Rectal smooth muscle tissue (tissue), 1 donor: Measurements from ENCODE around the gene SLC39A1.

Source experiments
- H3K27ac ChIP-seq: one replicate; pipeline ENCODE4 v1.7.0; 2013; ENCODE audit warnings: low read depth, low read length, inconsistent platforms
- H3K27me3 ChIP-seq: one replicate; pipeline ENCODE4 v1.7.0; 2013; ENCODE audit warnings: low read length; ENCODE audit not compliant: control insufficient read depth, insufficient read depth
- H3K36me3 ChIP-seq: one replicate; pipeline ENCODE4 v1.7.0; 2013; ENCODE audit warnings: low read length; ENCODE audit not compliant: control insufficient read depth, insufficient read depth
- H3K4me1 ChIP-seq: one replicate; pipeline ENCODE4 v1.7.0; 2013; ENCODE audit warnings: low read length; ENCODE audit not compliant: control insufficient read depth, insufficient read depth
- H3K4me3 ChIP-seq: one replicate; pipeline ENCODE4 v1.7.0; 2013; ENCODE audit warnings: low read length
- H3K9ac ChIP-seq: one replicate; pipeline ENCODE4 v1.7.0; 2013; ENCODE audit warnings: low read length

The SLC39A1 gene

DNA sequence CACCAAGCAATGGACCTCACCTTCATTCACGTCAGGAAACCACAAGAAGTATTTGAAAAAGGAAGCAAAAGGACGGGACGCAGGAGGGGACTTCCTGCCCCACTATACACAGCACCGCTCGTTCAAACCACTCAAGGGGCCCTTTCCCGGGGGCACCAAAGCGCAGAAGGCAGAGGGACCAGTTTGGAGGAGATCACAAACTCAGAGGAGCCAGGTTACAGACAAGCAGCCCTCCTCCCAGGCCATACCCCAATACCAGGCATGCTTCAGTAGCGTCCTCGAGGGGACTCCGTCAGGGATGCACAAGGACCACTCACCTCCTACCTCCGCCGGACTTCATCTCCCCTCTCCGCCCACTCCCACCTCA lies 5.6 kb downstream of the SLC39A1 start:
- Histone ChIP-seq H3K27ac (peak overlapping the region; percentile 89), H3K4me3 (peak overlapping the region; percentile 93), H3K27me3 (no peaks in the 10 kb centered on the region), H3K9ac (peak overlapping the region; percentile 91), H3K36me3 (peaks cover 7% of the 10 kb centered on the region), H3K4me1 (peaks cover 15% of the 10 kb centered on the region)

DNA sequence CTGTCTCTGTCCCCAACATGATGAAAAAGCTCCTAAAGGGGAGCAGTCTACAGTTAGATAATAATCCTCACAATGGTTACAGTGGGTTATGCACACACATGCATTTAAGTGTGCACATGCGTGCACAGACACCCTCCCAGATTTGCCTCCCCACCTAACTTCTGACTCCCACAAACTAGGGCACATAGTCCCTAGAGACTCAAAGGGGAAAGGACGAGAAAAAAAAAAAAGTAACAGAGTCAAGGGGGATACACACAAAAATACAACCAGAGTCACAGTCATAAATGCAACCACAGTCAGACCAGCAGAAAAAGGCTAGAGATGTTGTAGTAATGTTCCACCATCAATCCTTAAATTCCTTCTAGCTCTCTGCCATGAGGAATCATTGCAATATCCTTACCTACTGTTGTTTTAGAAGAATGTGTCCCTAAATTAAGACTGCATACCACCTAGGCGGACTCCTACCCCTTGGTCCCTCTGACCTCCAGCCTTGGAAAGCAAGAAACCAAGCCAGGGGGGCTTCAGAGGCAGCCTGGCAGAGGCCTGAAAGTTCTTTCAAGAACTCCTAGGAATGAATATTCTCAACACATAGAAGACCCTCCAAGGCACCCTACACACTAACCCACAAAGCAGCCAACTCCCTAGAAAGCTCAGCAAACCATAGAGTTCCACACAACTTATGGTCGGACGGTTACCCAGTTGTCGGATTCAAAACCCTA lies 6.2 kb downstream of the SLC39A1 start:
- Histone ChIP-seq H3K36me3 (peaks cover 13% of the 10 kb centered on the region), H3K9ac (peak overlapping the region; percentile 91), H3K4me1 (peaks cover 15% of the 10 kb centered on the region), H3K4me3 (peak overlapping the region; percentile 93), H3K27ac (peak overlapping the region; percentile 89), H3K27me3 (no peaks in the 10 kb centered on the region)

DNA sequence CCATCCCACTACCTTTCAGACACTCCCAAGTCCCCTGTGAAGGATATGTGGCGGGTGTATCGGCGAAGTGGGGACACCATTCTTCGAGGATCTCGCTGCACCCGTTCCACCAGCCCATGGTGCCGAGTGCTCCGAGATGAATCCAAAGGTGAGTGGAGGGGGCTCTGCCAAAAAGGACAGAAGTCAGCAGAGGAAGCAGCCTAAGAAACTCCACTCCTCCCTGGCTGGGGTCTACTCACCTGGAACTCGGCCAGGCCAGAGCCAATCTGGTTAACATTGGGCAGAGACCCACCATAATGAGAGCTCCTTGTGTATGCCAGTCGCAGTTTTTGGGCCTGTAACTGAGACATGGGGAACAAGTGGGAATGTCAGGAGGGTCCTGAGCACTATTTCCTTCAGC lies 8.5 kb downstream of the SLC39A1 start:
- peaks cover 24% of the 10 kb centered on the region for H3K36me3 ChIP-seq
- H3K27me3 ChIP-seq: no peaks in the 10 kb centered on the region
- peaks cover 15% of the 10 kb centered on the region for H3K4me1 ChIP-seq
- no peak overlapping the region for H3K9ac ChIP-seq
- H3K27ac ChIP-seq: no peak overlapping the region
- no peak overlapping the region for H3K4me3 ChIP-seq

DNA sequence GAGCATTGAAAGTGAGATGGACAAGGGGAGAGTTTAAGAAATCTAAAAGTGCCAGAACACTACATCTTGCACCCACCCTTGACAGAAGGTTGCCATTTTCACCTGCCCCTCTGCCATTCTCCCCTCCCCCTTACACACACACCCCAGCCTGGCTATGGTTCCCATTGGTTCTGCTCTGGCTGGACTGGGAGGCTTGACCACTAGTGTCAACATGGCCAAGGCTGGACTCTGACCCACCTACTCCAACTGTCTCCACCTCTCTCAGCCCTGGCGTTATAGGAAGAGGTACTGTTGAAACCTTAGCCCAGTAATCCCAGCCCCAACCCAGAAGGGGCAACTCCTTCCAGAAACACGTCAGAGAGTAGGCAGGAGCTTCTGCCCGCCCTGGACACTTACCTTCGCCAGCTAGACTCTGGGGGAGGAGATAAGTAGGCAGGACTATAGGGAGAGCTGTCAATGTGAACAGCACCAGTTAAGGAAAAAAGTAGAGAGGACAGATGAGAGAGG lies 9.4 kb downstream of the SLC39A1 start:
- H3K36me3 ChIP-seq: peaks cover 28% of the 10 kb centered on the region
- H3K4me1 ChIP-seq: peaks cover 12% of the 10 kb centered on the region
- H3K4me3 ChIP-seq: no peak overlapping the region
- H3K9ac ChIP-seq: no peak overlapping the region
- H3K27me3 ChIP-seq: no peaks in the 10 kb centered on the region
- no peak overlapping the region for H3K27ac ChIP-seq

DNA sequence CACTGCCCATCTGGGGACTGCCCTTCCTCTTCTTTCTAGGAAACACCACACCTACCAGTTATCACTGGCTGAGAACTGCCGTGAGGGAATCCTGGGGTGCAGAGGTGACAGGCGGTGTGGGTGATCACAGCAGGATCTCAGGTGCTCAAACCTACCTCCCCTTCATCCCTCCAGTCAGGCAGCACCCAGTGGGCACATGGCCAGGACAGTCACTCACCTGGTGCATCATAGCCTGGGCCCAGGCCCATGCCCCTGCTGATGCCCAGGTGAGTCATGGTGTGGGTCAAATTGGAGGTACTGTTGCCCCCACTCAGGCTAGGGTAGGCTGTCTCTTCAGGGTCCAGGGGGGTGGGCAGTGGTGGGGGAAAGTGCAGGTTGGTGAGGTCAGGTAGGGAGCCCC lies 11.5 kb downstream of the SLC39A1 start:
- H3K4me3 ChIP-seq: no peak overlapping the region
- peaks cover 1% of the 10 kb centered on the region for H3K4me1 ChIP-seq
- H3K27ac ChIP-seq: no peak overlapping the region
- H3K36me3 ChIP-seq: peaks cover 39% of the 10 kb centered on the region
- no peaks in the 10 kb centered on the region for H3K27me3 ChIP-seq
- no peak overlapping the region for H3K9ac ChIP-seq

DNA sequence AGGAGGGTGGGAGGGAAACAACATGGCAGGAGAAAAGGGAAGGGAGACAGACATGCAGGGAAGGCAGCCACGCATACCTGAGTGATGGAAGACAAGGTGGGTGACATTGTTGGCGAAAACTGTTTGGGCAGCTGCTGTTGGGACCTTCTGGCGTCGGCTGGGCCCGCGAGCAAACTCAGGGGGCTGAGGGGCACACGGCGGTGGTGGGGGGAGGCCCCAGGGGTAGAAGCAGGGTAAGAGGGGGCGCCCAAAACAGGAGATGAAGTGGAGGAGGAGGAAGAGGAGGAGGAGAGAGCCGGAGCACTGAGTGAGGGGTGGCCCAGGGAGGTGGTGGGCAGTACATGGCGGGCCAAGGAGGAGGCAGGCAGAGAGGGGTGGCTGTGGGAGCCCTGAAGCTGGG lies 12.2 kb downstream of the SLC39A1 start:
- H3K36me3 ChIP-seq: peaks cover 39% of the 10 kb centered on the region
- H3K4me1 ChIP-seq: peaks cover 2% of the 10 kb centered on the region
- H3K4me3 ChIP-seq: no peak overlapping the region
- no peak overlapping the region for H3K27ac ChIP-seq
- H3K27me3 ChIP-seq: no peaks in the 10 kb centered on the region
- no peak overlapping the region for H3K9ac ChIP-seq

DNA sequence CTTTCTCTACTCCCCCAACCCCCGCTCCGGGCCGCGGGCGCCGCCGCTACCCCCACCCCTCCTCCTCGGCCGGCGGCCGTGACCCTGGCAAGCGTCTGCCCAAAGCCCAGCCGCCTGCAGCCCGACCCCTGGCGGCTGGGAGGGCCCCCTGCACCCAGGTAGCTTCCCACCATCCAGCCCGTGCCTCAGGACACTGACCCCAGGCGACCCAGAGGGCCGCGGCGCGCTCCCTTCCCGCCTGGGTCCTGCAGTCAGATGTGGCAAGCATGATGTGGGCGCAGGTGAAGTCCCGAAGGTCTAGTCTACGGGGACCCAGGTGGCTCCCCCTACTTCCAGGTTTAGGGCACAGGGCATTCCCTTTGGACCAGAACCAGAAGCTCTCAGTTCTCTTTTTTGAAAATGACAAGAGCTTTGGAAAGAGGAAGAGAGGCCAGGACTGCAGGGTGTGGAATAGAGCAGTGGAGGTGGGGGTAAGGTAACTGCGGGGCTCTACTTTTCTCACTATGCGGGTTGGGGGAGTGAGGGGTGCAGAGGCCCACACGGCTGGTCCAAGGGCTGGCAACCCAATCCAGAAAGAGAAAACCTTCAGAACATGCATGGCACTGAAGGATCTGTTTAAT lies 16.6 kb downstream of the SLC39A1 start, which contains the start of gene DENND4B:
TSS of gene DENND4B (minus strand) at position 97 of the 620 bp plus-strand sequence. CDS start 2,344 bp downstream, outside the sequence.
- Histone ChIP-seq H3K9ac (peak within 1 kb of the TSS; percentile 79), H3K36me3 (peaks cover 40% of the 10 kb centered on the region), H3K27ac (peak within 1 kb of the TSS; percentile 88), H3K4me3 (peak within 1 kb of the TSS; percentile 70), H3K4me1 (peaks cover 9% of the 10 kb centered on the region), H3K27me3 (no peaks in the 10 kb centered on the region)

DNA sequence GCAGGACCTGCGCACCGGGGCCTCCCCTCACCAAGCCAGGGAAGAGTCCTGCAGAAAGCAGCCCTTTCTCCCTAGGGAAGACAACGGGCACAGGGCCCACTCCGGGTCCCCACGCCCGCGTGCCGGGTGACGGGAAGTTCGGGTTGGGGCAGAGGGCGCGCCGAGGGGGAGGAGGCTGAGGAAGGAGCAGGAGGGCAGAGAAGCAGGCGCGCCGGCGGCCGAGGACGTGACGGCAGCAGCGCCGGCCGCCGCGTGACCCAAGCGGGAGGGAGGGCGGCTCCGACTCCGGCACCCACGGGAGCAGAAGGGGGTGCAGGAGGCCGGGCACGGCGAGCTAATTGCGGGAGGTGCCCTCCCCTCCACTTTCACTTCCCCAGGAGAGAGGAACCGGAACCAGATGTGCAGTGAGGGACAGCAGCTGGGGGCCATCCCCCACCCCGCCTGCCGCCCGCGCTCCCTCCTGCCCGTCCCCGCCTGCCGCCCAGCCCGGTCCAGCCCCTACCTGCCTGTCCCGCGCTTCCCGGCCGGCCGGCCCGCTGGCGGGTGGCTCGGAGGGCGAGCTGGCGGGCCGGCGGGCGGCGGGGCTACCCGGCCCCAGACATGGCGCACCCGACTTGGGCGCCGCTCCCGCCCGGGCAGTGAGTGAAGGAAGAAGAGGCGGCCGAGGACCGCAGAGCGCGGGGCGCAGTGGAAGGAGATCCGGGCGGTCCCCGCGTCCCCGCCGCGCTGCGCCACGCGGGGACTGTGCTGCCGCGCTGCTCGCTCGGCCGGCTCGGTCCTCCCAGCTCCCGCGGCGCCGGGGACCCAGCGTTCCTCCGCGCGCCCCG lies 17.3 kb downstream of the SLC39A1 start:
- peak overlapping the region; percentile 88 for H3K27ac ChIP-seq
- H3K9ac ChIP-seq: peak overlapping the region; percentile 79
- H3K36me3 ChIP-seq: peaks cover 41% of the 10 kb centered on the region
- no peaks in the 10 kb centered on the region for H3K27me3 ChIP-seq
- peak overlapping the region; percentile 70 for H3K4me3 ChIP-seq
- H3K4me1 ChIP-seq: peaks cover 9% of the 10 kb centered on the region

DNA sequence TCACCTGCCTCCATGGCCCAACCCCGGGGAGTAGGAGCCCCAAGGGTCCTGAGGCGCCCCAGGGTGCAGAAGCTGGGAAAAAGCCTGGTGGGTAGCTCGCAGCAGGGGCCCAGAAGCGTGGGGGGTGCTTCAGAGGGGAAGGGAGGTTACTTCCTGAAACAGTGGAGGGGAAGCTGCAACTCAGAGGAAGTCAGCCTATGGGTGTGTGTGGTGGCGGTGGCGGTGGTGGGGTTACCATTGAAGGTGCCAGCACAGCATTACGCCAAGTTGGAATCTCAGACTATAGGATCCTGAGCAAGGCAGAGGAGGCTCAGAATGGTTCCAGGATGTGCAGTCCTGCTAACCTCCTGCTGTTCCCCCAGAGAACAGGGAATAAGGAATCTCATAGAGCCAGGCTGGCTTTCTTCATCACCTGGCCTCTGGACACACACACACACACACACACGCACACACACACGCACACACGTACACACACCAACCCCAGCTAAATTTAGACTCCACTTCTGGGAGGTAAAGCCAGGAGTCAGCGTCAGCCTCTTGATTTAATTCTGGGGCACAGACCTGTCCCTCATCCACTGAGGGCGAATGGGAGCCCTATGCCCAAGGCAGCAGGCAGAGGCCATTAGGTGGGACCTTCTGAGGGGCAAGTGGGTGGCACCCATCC lies 18.1 kb downstream of the SLC39A1 start:
- Histone ChIP-seq H3K9ac (peak overlapping the region; percentile 79), H3K27me3 (no peaks in the 10 kb centered on the region), H3K4me1 (peaks cover 9% of the 10 kb centered on the region), H3K27ac (peak overlapping the region; percentile 88), H3K4me3 (peak overlapping the region; percentile 70), H3K36me3 (peaks cover 42% of the 10 kb centered on the region)

DNA sequence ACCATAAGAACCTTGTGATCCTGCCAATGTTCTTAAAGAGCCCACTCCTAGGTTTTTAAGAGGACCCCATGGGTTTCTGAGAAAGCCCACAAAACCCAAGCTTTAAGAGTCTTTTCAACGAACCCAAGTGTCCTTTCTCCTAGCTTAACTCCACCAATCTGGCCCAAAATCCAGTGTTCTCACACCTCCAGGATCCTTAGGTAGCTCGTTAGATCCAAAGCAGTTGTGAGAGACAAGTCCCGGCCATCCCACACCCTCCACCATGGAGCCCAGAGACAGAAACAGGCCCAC lies 18.6 kb downstream of the SLC39A1 start:
- Histone ChIP-seq H3K27ac (peak overlapping the region; percentile 88), H3K36me3 (peaks cover 39% of the 10 kb centered on the region), H3K4me3 (peak overlapping the region; percentile 70), H3K9ac (peak overlapping the region; percentile 18), H3K27me3 (no peaks in the 10 kb centered on the region), H3K4me1 (peaks cover 9% of the 10 kb centered on the region)

DNA sequence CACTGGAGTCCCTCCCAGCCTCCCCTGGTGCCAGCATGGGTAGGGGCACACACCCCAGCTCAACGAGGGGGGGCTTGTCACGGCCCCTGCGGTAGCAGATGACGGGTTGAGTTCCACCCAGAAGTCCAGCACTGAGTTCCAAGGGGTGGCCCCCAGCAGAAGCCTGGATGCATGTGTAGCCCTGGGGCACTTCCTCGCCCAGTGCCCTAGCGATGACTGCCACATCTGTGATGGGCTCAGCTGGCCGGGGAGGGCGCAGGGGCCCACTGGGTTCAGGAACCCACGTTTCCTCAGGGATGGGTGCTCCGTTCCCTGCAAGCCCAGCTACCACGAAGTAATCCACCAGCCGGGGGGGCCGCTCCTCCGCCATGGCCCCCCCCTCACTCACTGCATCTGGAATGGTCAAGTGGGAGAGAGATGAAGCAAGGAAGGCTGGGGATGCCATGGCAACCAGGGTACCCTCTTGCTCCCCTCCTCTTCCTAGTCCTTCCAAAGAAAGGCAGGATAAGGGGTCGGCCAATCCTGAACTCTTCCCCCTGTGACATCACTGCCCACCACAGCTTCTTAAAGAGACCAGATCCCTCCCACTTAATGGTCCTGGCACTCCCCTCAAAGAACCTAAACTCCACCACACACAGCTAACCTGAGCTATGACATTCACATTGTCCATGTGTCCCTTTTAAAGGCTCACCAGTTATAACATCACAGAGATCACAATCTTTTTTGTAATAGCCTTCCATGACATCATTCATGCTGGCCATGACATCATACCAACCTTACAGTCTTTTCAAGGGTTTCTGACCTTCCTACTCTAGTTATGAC lies 19.1 kb downstream of the SLC39A1 start:
- Histone ChIP-seq H3K27ac (peak overlapping the region; percentile 88), H3K4me3 (peak overlapping the region; percentile 70), H3K36me3 (peaks cover 40% of the 10 kb centered on the region), H3K9ac (no peak overlapping the region), H3K27me3 (no peaks in the 10 kb centered on the region), H3K4me1 (peaks cover 9% of the 10 kb centered on the region)
